ENCODE measurements around the gene ECE2.

ECE2 gene

DNA sequence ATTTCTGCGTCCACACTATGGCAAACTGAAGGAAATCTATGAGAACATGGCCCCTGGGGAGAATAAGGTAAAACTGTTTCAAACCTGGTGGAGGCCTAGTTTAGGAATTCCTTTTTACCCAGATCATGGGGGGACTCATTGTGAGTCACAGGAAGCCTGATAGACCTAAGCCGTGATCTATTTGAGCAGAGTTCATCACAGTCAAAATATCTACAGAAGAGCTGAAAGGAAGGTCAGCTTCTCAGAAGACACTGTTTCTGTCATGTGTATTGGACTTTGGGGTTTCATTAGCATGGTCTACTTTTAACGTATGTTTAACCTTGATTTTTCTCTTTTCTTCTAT is 24.5 kb downstream of the ECE2 start:
- CTCF ChIA-PET, result interaction anchor here (1.0 to 1.2 kb wide), 2 partner anchors 51 to 73 kb away, joined by 3 to 4 read pairs; partner anchors contain the start of gene EEF1AKMT4

DNA sequence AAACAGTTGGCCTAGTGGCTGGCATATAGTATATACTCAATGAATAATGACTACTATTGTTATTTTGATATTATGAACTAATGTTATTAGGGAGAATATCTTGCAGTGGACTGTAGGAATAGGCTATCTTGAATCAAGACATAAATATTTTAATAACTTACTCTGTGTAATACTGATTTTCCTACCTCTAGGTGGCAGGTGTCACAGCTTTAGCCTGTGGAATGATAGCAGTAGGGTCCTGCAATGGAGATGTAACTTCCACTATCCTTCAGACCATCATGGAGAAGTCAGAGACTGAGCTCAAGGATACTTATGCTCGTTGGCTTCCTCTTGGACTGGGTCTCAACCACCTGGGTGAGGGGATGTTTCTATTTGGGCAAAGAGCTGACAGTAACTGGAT is 29.8 kb downstream of the ECE2 start:
- POLR2A ChIA-PET, result interaction anchor here (0.7 kb wide), 1 partner anchor 71 kb away, joined by 4 read pairs; no protein-coding TSS in a partner anchor

More for the DNA sequence above, 24.5 kb downstream of the ECE2 start:
- POLR2A ChIA-PET, result no interaction called here
- Histone ChIP-seq H3K36me3 (ENCODE audit: control insufficient read depth in 2 of 2, insufficient read depth in 1 of 2, low read length in 2 of 2) (peaks cover 15 to 58% of the 10 kb centered on the region in 2 experiments; a peak in 2 of 3 replicates), H3K9me3 (ENCODE audit: control insufficient read depth, insufficient read depth, low read depth, low read length) (no peaks in the 10 kb centered on the region), H3K4me1 (ENCODE audit: control insufficient read depth, insufficient read depth, low read length) (no peaks in the 10 kb centered on the region), H3K4me3 (ENCODE audit: low read depth, low read length) (peak overlapping the region; percentile 98), H3K27ac (ENCODE audit: extremely low read depth, low read depth, low read length) (no peak overlapping the region)
- TF ChIP-seq GLIS2 (tag by site-specific recombination; IDR thresholded peaks at IDR 0.05), result no peak

GRCh38 chr3:184306341-184306972 is 30.6 kb downstream of the ECE2 start:
- no peaks in the 10 kb centered on the region for H3K9me3 ChIP-seq (ENCODE audit: control insufficient read depth, insufficient read depth, low read depth, low read length)
- peaks cover 5 to 82% of the 10 kb centered on the region in 2 experiments; a peak in 2 of 3 replicates for H3K36me3 ChIP-seq (ENCODE audit: control insufficient read depth in 2 of 2, insufficient read depth in 1 of 2, low read length in 2 of 2)
- ChIA-PET CTCF (interaction anchor here (0.7 to 1.0 kb wide), 4 partner anchors 10 to 235 kb away, joined by 3 read pairs; no protein-coding TSS in a partner anchor), POLR2A (no interaction called here)
- H3K4me1 ChIP-seq (ENCODE audit: control insufficient read depth, insufficient read depth, low read length), result no peaks in the 10 kb centered on the region
- no peak overlapping the region for H3K4me3 ChIP-seq (ENCODE audit: low read depth, low read length)
- H3K27ac ChIP-seq (ENCODE audit: extremely low read depth, low read depth, low read length), result no peak overlapping the region
- no peak for TF ChIP-seq ZNF530 (tag by site-specific recombination; IDR thresholded peaks at IDR 0.05; ENCODE audit: low read depth)
- no peak for TF ChIP-seq ZSCAN18 (tag by site-specific recombination; IDR thresholded peaks at IDR 0.05)
- TF ChIP-seq BCL6B (tag by site-specific recombination; IDR thresholded peaks at IDR 0.05), result no peak
- no peak for TF ChIP-seq ZFP37 (tag by site-specific recombination; IDR thresholded peaks at IDR 0.05)
- no peak for TF ChIP-seq ZNF202 (tag by site-specific recombination; IDR thresholded peaks at IDR 0.05; ENCODE audit: borderline replicate concordance)
- TF ChIP-seq ZNF311 (tag by site-specific recombination; IDR thresholded peaks at IDR 0.05; ENCODE audit: borderline replicate concordance), result no peak
- no peak for TF ChIP-seq YY2 (tag by site-specific recombination; IDR thresholded peaks at IDR 0.05)
- TF ChIP-seq, protein P1, sequence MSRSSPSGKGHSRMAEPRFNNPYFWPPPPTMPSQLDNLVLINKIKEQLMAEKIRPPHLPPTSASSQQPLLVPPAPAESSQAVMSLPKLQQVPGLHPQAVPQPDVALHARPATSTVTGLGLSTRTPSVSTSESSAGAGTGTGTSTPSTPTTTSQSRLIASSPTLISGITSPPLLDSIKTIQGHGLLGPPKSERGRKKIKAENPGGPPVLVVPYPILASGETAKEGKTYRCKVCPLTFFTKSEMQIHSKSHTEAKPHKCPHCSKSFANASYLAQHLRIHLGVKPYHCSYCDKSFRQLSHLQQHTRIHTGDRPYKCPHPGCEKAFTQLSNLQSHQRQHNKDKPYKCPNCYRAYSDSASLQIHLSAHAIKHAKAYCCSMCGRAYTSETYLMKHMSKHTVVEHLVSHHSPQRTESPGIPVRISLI (tag by site-specific recombination; IDR thresholded peaks at IDR 0.05), result no peak
- TF ChIP-seq OSR2 (tag by site-specific recombination; IDR thresholded peaks at IDR 0.05), result no peak
- no peak for TF ChIP-seq ELK4 (IDR thresholded peaks at IDR 0.05; ENCODE audit: borderline replicate concordance, low read depth, low read length)
- no peak for TF ChIP-seq SCRT1 (tag by site-specific recombination; IDR thresholded peaks at IDR 0.05; ENCODE audit: borderline replicate concordance)
- no peak for TF ChIP-seq SALL2 (tag by site-specific recombination; IDR thresholded peaks at IDR 0.05; ENCODE audit: borderline replicate concordance)
- TF ChIP-seq MEIS1 (CRISPR knock-in tag; IDR thresholded peaks at IDR 0.05; ENCODE audit: borderline replicate concordance), result no peak
- TF ChIP-seq ZBTB48 (tag by site-specific recombination; IDR thresholded peaks at IDR 0.05), result no peak
- TF ChIP-seq ZNF2 (tag by site-specific recombination; IDR thresholded peaks at IDR 0.05), result no peak
- TF ChIP-seq MZF1 (tag by site-specific recombination; IDR thresholded peaks at IDR 0.05; ENCODE audit: borderline replicate concordance), result no peak
- TF ChIP-seq ZNF561 (tag by site-specific recombination; IDR thresholded peaks at IDR 0.05; ENCODE audit: borderline replicate concordance), result no peak

More for the DNA sequence above, 29.8 kb downstream of the ECE2 start:
- CTCF ChIA-PET, result interaction anchor here (0.8 to 1.0 kb wide), 2 partner anchors 11 to 66 kb away, joined by 3 read pairs; no protein-coding TSS in a partner anchor
- Histone ChIP-seq H3K36me3 (ENCODE audit: control insufficient read depth in 2 of 2, insufficient read depth in 1 of 2, low read length in 2 of 2) (peaks cover 14 to 90% of the 10 kb centered on the region in 2 experiments), H3K27ac (ENCODE audit: extremely low read depth, low read depth, low read length) (no peak overlapping the region), H3K4me3 (ENCODE audit: low read depth, low read length) (no peak overlapping the region), H3K4me1 (ENCODE audit: control insufficient read depth, insufficient read depth, low read length) (no peaks in the 10 kb centered on the region), H3K9me3 (ENCODE audit: control insufficient read depth, insufficient read depth, low read depth, low read length) (no peaks in the 10 kb centered on the region)
- TF ChIP-seq ZNF658 (tag by site-specific recombination; IDR thresholded peaks at IDR 0.05) (no peak), ZNF549 (tag by site-specific recombination; IDR thresholded peaks at IDR 0.05) (no peak), PRDM1 (tag by site-specific recombination; IDR thresholded peaks at IDR 0.05) (no peak), HOXC10 (CRISPR knock-in tag; IDR thresholded peaks at IDR 0.05) (no peak), SETDB1 (IDR thresholded peaks at IDR 0.05; ENCODE audit: insufficient read length, low read length) (no peak), ZXDB (tag by site-specific recombination; IDR thresholded peaks at IDR 0.05) (no peak), TCF7L2 (IDR thresholded peaks at IDR 0.05; ENCODE audit: borderline replicate concordance, low read depth, low read length) (no peak), GLIS2 (tag by site-specific recombination; IDR thresholded peaks at IDR 0.05) (no peak), ZNF530 (tag by site-specific recombination; IDR thresholded peaks at IDR 0.05; ENCODE audit: low read depth) (no peak), ZNF354C (tag by site-specific recombination; IDR thresholded peaks at IDR 0.05; ENCODE audit: borderline replicate concordance, low read depth) (no peak)
- TF ChIP-seq, protein P2, sequence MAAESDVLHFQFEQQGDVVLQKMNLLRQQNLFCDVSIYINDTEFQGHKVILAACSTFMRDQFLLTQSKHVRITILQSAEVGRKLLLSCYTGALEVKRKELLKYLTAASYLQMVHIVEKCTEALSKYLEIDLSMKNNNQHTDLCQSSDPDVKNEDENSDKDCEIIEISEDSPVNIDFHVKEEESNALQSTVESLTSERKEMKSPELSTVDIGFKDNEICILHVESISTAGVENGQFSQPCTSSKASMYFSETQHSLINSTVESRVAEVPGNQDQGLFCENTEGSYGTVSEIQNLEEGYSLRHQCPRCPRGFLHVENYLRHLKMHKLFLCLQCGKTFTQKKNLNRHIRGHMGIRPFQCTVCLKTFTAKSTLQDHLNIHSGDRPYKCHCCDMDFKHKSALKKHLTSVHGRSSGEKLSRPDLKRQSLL (tag by site-specific recombination; IDR thresholded peaks at IDR 0.05), result no peak
- TF ChIP-seq, protein P3, sequence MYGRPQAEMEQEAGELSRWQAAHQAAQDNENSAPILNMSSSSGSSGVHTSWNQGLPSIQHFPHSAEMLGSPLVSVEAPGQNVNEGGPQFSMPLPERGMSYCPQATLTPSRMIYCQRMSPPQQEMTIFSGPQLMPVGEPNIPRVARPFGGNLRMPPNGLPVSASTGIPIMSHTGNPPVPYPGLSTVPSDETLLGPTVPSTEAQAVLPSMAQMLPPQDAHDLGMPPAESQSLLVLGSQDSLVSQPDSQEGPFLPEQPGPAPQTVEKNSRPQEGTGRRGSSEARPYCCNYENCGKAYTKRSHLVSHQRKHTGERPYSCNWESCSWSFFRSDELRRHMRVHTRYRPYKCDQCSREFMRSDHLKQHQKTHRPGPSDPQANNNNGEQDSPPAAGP (tag by site-specific recombination; IDR thresholded peaks at IDR 0.05), result no peak

Data from HEK293 (cell line).